Measurements from ENCODE around the gene ZNF236. TPM values are rescaled to one million over a fixed set of nuclear protein-coding genes. Genes with fewer than 3 reads are reported as not detected.
"Not testable (repeated sequence)": the region's sequence is repeated elsewhere in the genome, so short reads cannot be mapped to it uniquely, and the experiment has no call there.

The ZNF236 gene
- total RNA-seq, 1 experiment from 2014 or later, result 24.8 TPM

DNA sequence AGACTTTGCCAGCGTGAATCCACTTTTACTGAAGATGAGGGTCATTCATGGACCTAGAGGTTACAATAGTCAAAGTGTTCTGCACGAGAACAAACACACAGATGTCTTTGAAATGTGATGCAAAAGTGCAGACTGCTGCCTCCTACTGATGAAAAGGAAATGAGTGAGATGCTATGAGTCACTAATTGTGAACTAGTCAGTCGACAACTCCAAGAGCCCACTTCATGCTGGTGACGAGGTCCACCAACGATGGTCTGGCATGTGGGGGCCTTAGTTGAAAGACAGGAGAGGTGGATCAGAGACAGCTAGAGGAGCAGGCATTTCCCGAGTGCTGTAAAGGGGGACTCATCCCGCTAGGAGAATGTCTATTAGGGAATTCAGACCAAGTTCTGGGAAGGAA lies 17.1 kb upstream of the ZNF236 start:
- H3K27me3 ChIP-seq (replicated peaks; ENCODE audit: insufficient read depth, low read depth, low read length, poor library complexity), result no peaks in the 10 kb centered on the region
- H3K27ac ChIP-seq (ENCODE audit: low read depth, low read length, poor library complexity, severe bottlenecking), result no peak overlapping the region
- H3K36me3 ChIP-seq (ENCODE audit: insufficient read depth, low read length, poor library complexity, severe bottlenecking), result no peaks in the 10 kb centered on the region
- TF ChIP-seq, protein P1, sequence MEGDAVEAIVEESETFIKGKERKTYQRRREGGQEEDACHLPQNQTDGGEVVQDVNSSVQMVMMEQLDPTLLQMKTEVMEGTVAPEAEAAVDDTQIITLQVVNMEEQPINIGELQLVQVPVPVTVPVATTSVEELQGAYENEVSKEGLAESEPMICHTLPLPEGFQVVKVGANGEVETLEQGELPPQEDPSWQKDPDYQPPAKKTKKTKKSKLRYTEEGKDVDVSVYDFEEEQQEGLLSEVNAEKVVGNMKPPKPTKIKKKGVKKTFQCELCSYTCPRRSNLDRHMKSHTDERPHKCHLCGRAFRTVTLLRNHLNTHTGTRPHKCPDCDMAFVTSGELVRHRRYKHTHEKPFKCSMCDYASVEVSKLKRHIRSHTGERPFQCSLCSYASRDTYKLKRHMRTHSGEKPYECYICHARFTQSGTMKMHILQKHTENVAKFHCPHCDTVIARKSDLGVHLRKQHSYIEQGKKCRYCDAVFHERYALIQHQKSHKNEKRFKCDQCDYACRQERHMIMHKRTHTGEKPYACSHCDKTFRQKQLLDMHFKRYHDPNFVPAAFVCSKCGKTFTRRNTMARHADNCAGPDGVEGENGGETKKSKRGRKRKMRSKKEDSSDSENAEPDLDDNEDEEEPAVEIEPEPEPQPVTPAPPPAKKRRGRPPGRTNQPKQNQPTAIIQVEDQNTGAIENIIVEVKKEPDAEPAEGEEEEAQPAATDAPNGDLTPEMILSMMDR (conservative IDR thresholded peaks at IDR 0.05; ENCODE audit: low read depth, low read length), result peak; percentile 23; the same call in 1 of the 2 replicates
- no peak for TF ChIP-seq EZH2 (IDR thresholded peaks at IDR 0.05; ENCODE audit: borderline replicate concordance, low read depth, low read length, poor library complexity, severe bottlenecking)
- H3K9me3 ChIP-seq (ENCODE audit: low read depth, low read length, poor library complexity, severe bottlenecking), result no peaks in the 10 kb centered on the region
- H3K4me1 ChIP-seq (ENCODE audit: insufficient read depth, low read length, poor library complexity, severe bottlenecking), result no peaks in the 10 kb centered on the region
- BruUV-seq (replicated peaks), result no TSS peak
- DNase-seq (ENCODE audit: low spot score), result peak; percentile 45
- no peak overlapping the region for H3K4me3 ChIP-seq (ENCODE audit: low read depth, low read length, poor library complexity, severe bottlenecking)
- CTCF ChIA-PET, result no interaction called here
- POLR2A ChIA-PET (ENCODE audit: low non-redundant PET), result no interaction called here
- intact Hi-C loops (cut with micrococcal nuclease; ENCODE audit: unreplicated experiment), result loop anchor here (10.0 kb wide), 1 partner anchor 260 kb away; no protein-coding TSS in a partner anchor

DNA sequence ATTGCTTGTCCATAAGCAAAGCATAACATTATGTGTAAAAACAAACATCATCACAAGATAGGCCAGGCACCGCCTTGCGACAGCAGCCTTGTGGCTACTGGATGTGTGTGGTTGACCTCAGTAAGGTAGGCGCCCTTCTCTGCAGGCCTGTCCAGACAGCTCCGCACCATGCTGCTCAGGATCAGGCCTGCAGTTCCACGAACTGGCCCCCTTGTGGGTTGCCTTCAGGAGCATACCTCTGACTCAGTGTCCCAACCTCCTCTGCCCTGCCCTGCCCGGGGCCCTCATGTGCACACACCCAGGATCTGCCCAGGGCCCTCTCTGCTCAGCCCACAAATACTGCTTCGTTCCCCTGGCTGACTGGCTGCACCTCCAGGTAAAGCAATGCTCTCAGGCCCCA lies 16.1 kb upstream of the ZNF236 start:
- Histone ChIP-seq H3K36me3 (ENCODE audit: insufficient read depth, low read length, poor library complexity, severe bottlenecking) (no peaks in the 10 kb centered on the region), H3K27me3 (replicated peaks; ENCODE audit: insufficient read depth, low read depth, low read length, poor library complexity) (no peaks in the 10 kb centered on the region), H3K9me3 (ENCODE audit: low read depth, low read length, poor library complexity, severe bottlenecking) (no peaks in the 10 kb centered on the region), H3K27ac (ENCODE audit: low read depth, low read length, poor library complexity, severe bottlenecking) (no peak overlapping the region), H3K4me1 (ENCODE audit: insufficient read depth, low read length, poor library complexity, severe bottlenecking) (no peaks in the 10 kb centered on the region), H3K4me3 (ENCODE audit: low read depth, low read length, poor library complexity, severe bottlenecking) (no peak overlapping the region)
- intact Hi-C loops (cut with micrococcal nuclease; ENCODE audit: unreplicated experiment), result loop anchor here (10.0 kb wide), 1 partner anchor 258 kb away; no protein-coding TSS in a partner anchor
- no peak for DNase-seq (ENCODE audit: low spot score)
- no TSS peak for BruUV-seq (replicated peaks)
- TF ChIP-seq EZH2 (IDR thresholded peaks at IDR 0.05; ENCODE audit: borderline replicate concordance, low read depth, low read length, poor library complexity, severe bottlenecking), result no peak
- TF ChIP-seq, protein P1 (conservative IDR thresholded peaks at IDR 0.05; ENCODE audit: low read depth, low read length), result no peak
- ChIA-PET POLR2A (ENCODE audit: low non-redundant PET) (no interaction called here), CTCF (no interaction called here)

DNA sequence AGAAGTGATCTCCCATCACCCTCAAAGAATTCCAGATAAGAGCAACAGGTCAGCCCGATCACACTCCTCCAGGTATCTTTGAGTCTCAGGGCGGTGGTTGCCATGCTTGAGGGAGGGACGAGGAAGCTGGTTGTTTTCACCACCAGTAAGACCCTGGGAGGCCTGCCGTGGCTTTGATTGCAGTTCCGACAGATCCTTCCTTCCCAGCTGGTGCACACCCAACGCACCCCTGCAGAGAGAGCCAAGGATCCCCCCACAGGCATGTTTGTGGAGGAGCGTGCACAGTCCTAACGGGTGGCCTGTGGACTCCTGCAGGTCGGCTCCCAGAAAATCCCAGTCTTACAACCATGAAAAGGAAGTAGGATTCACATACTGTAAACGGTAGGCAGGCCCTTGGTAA lies 13.8 kb upstream of the ZNF236 start:
- Histone ChIP-seq H3K4me3 (ENCODE audit: low read depth, low read length, poor library complexity, severe bottlenecking) (no peak overlapping the region), H3K36me3 (ENCODE audit: insufficient read depth, low read length, poor library complexity, severe bottlenecking) (no peaks in the 10 kb centered on the region), H3K27me3 (replicated peaks; ENCODE audit: insufficient read depth, low read depth, low read length, poor library complexity) (no peaks in the 10 kb centered on the region), H3K9me3 (ENCODE audit: low read depth, low read length, poor library complexity, severe bottlenecking) (no peaks in the 10 kb centered on the region), H3K4me1 (ENCODE audit: insufficient read depth, low read length, poor library complexity, severe bottlenecking) (no peaks in the 10 kb centered on the region), H3K27ac (ENCODE audit: low read depth, low read length, poor library complexity, severe bottlenecking) (no peak overlapping the region)
- TF ChIP-seq, protein P1 (conservative IDR thresholded peaks at IDR 0.05; ENCODE audit: low read depth, low read length), result no peak
- no peak for TF ChIP-seq EZH2 (IDR thresholded peaks at IDR 0.05; ENCODE audit: borderline replicate concordance, low read depth, low read length, poor library complexity, severe bottlenecking)
- POLR2A ChIA-PET (ENCODE audit: low non-redundant PET), result no interaction called here
- no TSS peak for BruUV-seq (replicated peaks)
- CTCF ChIA-PET, result no interaction called here
- intact Hi-C loops (cut with micrococcal nuclease; ENCODE audit: unreplicated experiment), result loop anchor here (10.0 kb wide), 1 partner anchor 256 kb away; no protein-coding TSS in a partner anchor
- no peak for DNase-seq (ENCODE audit: low spot score)

DNA sequence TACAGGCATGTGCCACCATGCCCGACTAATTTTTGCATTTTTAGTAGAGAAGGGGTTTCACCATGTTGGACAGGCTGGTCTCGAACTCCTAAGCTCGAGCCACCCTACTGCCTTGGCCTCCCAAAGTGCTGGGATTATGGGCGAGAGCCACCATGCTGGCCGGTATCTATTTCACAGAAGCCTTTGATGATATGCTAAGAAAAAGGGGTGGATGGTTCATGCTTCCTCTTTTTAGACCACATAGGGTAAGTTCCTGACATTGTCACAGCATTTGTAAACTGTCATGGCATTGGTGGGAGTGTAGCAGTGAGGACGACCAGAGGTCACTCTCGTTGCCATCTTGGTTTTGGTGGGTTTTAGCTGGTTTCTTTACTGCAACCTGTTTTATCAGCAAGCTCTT lies 10.8 kb upstream of the ZNF236 start:
- H3K9me3 ChIP-seq (ENCODE audit: low read depth, low read length, poor library complexity, severe bottlenecking); DNase-seq (ENCODE audit: low spot score); H3K36me3 ChIP-seq (ENCODE audit: insufficient read depth, low read length, poor library complexity, severe bottlenecking); intact Hi-C loops (cut with micrococcal nuclease; ENCODE audit: unreplicated experiment); H3K27ac ChIP-seq (ENCODE audit: low read depth, low read length, poor library complexity, severe bottlenecking); H3K27me3 ChIP-seq (replicated peaks; ENCODE audit: insufficient read depth, low read depth, low read length, poor library complexity); CTCF ChIA-PET; H3K4me3 ChIP-seq (ENCODE audit: low read depth, low read length, poor library complexity, severe bottlenecking); H3K4me1 ChIP-seq (ENCODE audit: insufficient read depth, low read length, poor library complexity, severe bottlenecking); POLR2A ChIA-PET (ENCODE audit: low non-redundant PET); BruUV-seq (replicated peaks): not testable (repeated sequence)

Data from A673 (cell line).